HuH-7.5 (cell line): Measurements from ENCODE around the gene KIAA0232.
"Not testable (repeated sequence)": the region's sequence is repeated elsewhere in the genome, so short reads cannot be mapped to it uniquely, and the experiment has no call there.

Experiments used
- DNase-seq: peaks from one replicate; pipeline ENCODE4 v3.0.0; 2011; ENCODE audit warnings: low spot score

The KIAA0232 gene

GRCh38 chr4:6886886-6887285, 104.4 kb downstream of the KIAA0232 start:
- no peak for DNase-seq

DNA sequence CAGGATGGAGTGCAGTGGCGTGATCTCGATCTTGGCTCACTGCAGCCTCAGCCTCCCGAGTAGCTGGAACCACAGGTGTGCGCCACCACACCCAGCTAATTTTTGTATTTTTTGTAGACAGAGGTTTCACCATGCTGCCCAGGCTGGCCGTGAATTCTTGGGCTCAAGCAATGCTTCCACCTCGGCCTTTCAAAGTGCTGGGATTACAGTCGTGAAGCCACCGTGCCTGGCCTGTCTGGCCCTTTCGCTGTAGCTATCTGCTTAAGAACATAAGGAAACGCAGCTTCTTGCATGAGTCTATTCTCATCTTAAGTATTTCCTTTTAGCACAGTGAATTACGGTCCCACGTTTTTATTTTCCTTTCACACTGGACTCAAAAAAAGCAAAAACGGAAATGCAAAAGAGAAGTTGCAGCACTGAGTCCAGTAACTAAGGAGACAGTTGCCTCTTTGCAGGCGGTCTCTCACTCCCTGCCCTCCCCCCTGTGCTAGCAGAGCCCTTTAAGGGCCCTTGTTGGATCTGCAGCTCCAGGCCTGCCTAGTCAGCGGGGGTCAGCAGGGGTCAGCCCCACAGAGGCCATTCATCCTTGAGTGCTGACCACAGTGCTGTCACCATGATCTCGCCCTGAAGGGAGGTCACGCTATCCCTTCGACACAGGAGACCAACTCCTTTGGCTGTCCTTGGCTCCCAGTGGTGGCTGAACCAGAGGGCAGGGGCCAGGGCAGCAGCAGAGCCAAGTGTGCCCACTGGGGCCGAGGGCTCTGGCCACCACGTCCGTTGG, 105.3 kb downstream of the KIAA0232 start:
- no peak for DNase-seq

DNA sequence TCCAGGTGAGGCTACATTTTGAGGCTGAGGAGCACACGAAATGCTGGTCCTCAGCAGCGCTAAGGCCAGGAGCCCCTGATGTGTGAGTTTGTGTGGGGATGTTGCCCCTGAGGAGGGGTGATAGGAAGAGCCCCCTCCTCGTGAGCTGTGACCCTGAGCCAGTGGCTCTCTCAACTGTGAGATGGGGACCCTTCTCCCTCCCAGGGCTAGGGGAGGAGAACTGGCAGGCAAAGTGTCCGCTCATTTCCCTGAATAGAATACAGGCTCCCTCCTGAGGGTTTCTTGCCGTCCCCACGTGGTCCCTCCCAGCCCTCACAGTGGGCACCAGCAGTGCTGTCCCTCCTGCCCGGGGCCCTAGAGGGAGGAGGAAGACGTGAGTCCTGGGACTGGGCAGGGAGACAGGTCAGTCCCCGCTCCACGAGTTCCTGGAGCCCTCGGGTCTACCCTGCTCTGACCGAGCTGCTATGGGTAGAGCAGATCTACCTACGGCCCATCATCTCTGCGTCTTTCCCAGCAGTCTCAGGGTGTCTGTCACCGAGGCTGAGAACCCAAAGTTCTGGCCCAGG, 106.1 kb downstream of the KIAA0232 start:
- DNase-seq: no peak

DNA sequence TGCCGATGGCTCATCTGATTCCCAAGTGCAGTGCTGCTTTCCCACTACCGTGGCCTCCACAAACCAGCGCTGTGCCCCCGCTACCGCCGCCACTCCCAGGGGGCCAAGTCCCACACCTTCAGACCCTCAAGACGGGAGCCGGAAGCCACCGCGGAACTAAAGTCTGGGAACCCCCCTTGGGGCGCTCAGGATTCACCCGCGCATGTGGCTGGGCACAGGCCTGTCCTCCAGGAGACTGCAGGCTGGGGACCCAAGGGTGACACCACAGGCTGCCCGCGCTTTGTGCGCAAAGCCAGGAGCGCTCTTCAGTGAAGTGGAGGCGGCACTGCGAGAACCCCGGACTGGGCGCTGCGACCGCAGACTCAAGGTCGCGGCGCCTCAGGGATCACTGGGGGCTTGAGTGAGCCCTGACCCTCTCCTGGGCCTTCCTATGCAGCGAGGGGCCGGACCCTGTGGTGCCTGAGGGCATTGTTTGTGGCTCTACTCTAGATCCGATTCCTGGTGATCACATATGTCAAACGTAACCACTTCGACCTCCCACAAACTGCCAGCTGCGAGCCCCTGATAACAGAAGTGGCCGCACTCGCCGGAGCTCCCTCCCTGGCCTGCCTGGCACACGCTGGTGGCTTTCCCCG, 106.7 kb downstream of the KIAA0232 start:
- no peak for DNase-seq

DNA sequence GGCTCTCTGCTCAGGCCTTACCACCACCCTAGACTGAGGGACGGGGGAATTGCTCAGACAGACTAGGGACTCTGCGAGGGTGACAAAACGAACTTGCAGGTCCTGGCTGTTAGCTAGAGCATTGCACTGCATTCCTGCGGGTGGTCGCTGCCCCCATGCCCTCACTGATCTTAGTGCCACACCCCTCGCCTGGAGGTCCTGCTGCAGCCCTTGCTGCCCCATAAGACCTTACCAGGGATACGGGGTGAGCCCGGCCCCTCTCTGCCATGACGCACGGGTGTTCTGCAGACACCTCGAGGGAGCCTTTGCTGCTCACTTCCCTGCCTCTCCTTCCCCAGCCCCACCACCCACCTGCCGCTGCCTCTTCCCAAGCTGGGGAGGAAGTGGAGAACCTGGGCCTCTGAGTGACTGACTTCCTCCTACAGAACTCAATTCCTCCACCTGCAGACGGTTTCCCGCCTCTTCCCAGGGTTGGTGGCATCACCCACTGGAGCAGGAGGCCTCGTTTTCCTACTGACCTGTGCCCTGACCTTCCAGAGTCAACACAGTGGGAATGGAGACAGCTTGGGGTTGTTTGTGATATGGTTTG, 107.3 kb downstream of the KIAA0232 start:
- no peak for DNase-seq

DNA sequence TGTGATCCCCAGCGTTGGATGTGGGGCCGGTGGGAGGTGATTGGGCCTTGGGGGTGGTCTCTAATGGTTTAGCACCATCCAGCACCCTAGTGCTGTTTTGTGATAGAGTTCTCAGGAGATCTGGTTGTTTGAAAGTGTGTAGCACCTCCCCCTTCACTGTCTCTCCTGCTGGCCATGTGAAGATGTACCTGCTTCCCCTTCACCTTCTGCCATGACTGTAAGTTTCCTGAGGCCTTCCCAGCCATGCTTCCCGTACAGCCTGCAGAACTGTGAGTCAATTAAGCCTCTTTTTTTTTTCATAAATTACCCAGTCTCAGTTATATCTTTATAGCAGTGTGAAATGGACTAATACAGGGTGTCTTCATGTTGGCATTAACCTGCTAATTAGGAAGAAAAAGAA, 107.8 kb downstream of the KIAA0232 start:
- DNase-seq: no peak

- not testable (repeated sequence) for DNase-seq
These were observed 108.4 kb downstream of the KIAA0232 start for GRCh38 chr4:6890971-6891370.

DNA sequence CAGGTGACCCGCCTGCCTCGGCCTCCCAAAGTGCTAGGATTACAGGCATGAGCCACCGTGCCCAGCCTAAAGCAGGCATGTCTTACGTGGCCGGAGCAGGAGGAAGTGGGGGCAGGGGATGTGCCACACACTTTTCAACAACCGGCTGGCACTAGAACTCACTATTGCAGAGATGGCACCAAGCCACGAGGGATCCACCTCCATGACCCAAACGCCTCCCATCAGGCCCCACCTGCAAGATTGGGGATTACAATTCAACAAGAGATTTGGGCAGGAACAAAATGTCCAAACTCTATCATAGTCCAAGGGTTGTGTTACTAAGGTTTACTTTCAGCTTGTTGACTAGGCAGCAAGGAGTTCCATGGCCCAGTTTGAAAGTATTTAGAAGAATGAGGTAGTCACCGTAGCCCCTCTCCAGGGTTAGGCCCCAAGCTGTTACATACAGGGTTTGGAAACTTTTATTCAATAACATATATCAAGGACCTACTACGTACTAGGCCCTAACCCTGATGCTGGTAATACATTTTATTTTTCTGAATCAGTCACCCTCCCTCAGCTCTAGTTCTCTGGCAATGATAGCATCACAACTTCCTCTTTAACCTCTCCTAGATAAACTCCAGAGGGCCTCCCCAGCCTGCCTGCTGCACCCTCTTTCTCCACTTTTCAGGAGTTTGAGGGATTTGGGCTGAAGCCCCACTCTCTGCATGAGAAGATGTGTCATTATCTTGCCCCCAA, 109.1 kb downstream of the KIAA0232 start:
- DNase-seq: no peak

DNA sequence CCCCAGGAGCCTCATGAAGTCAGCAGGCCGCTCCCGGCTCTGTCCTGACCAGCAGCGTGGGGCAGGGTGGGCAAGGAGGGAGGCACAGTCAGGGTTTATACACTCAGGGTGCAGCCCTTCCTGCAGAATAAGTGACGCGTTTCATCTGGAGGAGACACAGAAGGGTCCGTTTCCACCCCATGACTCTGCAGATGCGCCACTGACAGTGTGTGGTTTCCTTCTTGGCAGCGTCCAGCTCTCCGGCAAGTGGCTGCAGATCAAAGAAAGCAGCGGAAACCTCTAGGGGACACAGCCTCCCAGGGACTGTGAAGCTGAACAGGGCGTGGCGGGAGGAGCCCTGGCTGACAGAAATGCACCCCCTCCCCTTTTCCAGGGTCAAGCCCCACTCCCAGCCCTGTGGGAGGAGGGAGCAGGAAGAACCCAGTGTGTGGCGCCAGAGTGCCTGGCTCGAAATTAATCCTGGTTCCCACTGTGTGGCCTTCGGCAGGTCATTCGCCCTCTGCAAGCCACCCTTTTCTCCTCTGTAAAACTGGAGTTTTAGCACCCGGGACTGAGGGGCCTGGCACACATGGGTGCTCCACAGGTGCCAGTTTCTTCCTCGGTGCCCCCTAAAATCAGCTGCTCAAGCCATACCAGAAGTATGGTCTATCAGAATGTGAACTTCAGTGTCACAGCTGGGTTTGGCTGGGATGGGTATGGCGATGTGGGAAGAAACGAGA, 109.8 kb downstream of the KIAA0232 start:
- DNase-seq: no peak

- no peak for DNase-seq
These were observed 110.3 kb downstream of the KIAA0232 start for GRCh38 chr4:6892909-6893202.

GRCh38 chr4:6893449-6894085, 111.0 kb downstream of the KIAA0232 start:
- DNase-seq: peak; percentile 94

DNA sequence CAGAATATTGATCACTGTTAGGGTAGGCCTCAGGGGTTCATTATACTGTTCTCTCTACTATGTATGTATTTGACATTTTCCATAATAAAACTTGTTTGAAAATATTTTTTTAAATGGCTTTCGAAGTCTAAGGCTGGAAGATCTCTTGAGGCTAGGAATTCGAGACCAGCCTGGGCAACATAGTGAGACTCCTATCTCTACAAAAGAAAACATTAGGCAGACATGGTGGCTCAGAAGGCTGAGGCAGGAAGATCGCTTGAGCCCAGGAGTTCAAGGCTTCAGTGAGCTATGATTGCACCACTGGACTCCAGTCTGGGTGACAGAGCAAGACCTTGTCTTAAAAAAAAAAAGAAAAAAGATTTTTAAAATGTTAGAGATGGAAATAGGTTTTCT, 111.6 kb downstream of the KIAA0232 start:
- DNase-seq: no peak

GRCh38 chr4:6894528-6895498, 112.3 kb downstream of the KIAA0232 start:
- DNase-seq: no peak

DNA sequence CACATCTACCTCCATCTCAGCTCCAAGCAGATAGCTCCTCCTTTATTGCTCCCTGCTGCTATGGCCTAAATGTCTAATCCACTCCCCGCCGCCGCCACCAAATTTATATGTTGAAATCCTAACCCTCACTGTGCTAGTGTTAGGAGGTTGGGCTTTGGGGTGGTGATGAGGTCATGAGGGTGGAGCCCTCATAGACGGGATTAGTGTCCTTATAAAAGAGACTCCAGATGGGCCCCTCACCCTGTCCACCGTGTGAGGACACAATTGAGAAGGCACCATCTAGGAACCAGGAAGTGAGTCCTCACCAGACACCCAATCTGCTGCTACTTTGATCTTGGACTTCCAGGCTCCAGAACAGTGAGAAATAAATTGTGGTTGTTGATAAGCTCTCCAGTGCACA, 113.5 kb downstream of the KIAA0232 start:
- no peak for DNase-seq

DNA sequence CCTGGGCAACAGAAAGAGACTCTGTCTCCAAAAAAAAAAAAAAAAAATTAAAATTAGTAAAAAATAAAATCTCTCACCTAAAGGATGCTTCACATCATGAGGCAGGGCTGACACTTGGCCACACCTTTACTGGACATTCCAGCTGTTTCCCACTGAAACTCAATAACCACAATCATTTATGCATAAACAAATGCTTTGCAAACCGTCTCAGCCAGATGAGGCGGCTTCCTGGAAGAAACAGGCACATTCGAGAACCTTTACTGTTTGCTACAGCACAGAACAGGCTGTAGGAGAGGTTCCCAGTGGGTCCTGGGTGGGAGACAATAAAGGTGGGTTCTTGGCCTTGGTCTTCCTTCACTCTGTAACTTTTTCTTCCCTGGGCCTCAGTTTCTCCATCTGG, 116.2 kb downstream of the KIAA0232 start:
- DNase-seq: no peak

DNA sequence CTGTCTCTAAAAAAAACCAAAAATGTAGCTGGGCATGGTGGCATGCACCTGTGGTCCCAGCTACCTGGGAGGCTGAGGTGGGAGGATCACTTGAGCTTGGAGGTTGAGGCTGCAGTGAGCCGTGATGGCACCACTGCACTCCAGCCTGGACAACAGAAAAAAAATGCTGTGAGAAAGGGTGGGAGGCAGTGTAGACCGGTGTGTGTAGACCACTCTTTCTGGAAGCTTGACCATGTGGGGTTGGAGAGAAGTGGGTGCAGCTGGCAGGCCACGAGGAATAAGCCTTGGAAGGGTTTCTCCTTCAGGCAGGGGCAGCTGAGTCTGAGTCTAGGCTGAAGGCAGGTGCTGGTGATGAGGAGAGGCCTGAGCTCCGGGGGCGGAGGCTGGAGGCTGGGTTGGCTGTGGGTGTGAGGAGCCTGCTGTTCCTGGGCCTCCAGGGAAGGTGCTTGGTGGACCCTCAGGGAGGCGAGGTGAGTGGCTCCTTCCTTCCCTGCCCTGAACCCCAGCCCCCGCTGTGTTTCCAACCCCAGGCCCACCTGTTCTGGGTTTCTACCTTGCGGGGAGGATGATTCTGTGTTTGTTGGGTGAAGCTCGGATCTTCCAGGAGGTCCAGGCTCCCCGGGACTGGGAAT, 117.8 kb downstream of the KIAA0232 start:
- DNase-seq: no peak

DNA sequence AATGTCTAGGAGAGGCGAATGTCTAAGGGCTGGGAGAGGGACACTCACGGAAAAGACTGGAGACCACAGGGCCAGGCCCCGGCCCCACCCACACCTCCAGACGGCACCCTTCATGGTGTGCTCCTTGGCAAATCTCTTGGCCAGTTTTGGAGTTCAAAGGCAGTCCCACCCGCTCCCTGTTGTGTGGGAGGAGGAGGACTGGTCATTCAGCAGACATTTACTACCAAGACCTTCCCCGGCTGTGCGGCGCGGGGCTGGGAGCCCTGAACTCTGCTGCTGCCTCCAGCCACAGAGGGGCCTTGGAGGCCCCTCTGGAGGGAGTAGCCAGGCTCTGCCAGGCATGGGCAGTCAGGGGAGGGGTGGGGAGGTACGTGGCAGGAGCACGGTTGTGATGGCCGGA, 118.4 kb downstream of the KIAA0232 start:
- DNase-seq: no peak

GRCh38 chr4:6901669-6902317, 119.3 kb downstream of the KIAA0232 start:
- DNase-seq: no peak
